ENCODE measurements around the gene CALM1. TPM values are rescaled to one million over a fixed set of nuclear protein-coding genes. Genes with fewer than 3 reads are reported as not detected.

The CALM1 gene
- total RNA-seq, 1 donor from 2014 or later = 590 TPM

- peaks cover 6% of the 10 kb centered on the region for H3K27me3 Mint-ChIP-seq (ENCODE audit: unreplicated experiment)
- no peak for TF ChIP-seq CTCF (IDR thresholded peaks at IDR 0.05; ENCODE audit: partially characterized antibody, unreplicated experiment)
- peaks cover 12% of the 10 kb centered on the region for H3K4me1 Mint-ChIP-seq (ENCODE audit: low read depth, unreplicated experiment)
- no peak overlapping the region for H3K4me3 Mint-ChIP-seq (ENCODE audit: unreplicated experiment)
- H3K27ac Mint-ChIP-seq (ENCODE audit: unreplicated experiment) = no peak overlapping the region
- H3K36me3 Mint-ChIP-seq (ENCODE audit: unreplicated experiment) = no peaks in the 10 kb centered on the region
- peaks cover 1% of the 10 kb centered on the region for H3K9me3 Mint-ChIP-seq (ENCODE audit: unreplicated experiment)
- DNase-seq = no peak
These were observed 21.2 kb downstream of the CALM1 start for GRCh38 chr14:90418053-90418452.

GRCh38 chr14:90419200-90419599 lies 22.4 kb downstream of the CALM1 start:
- Mint-ChIP-seq H3K27me3 (ENCODE audit: unreplicated experiment) (peaks cover 6% of the 10 kb centered on the region), H3K4me1 (ENCODE audit: low read depth, unreplicated experiment) (peaks cover 15% of the 10 kb centered on the region), H3K4me3 (ENCODE audit: unreplicated experiment) (no peak overlapping the region), H3K36me3 (ENCODE audit: unreplicated experiment) (no peaks in the 10 kb centered on the region), H3K27ac (ENCODE audit: unreplicated experiment) (no peak overlapping the region), H3K9me3 (ENCODE audit: unreplicated experiment) (peaks cover 1% of the 10 kb centered on the region)
- DNase-seq = no peak
- TF ChIP-seq CTCF (IDR thresholded peaks at IDR 0.05; ENCODE audit: partially characterized antibody, unreplicated experiment) = no peak

DNA sequence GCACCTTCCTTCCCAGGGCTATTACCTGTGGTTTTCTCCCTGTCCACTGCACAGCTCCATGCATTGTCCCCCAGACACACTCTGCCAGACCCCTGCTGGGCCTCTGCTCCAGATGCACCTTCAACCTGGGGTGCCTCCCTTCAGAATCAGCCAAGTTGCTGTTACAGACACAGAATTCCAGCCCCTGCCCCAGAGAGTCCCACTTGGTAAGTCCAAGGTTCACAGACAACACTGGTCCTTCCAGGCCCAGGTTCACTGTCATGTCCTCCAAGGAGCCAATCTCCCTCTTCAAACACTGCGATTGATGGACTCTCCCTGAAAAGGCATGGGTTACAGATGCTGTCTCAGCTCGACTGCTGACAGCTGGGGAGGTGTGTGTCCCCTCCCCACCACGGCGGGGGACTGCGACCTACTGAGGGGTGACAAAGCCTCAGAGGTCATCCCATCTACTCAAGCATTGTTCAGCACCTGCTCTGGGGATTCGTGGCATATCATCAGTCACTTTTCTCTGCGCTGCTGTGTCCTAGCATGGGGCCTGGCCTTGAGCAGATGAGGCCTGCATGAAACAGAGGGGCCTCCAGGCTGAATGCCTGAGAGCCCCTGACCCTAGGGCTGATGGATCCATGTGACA lies 24.3 kb downstream of the CALM1 start:
- H3K4me1 Mint-ChIP-seq (ENCODE audit: low read depth, unreplicated experiment) = peaks cover 19% of the 10 kb centered on the region
- H3K36me3 Mint-ChIP-seq (ENCODE audit: unreplicated experiment) = no peaks in the 10 kb centered on the region
- peaks cover 6% of the 10 kb centered on the region for H3K27me3 Mint-ChIP-seq (ENCODE audit: unreplicated experiment)
- no peak overlapping the region for H3K27ac Mint-ChIP-seq (ENCODE audit: unreplicated experiment)
- no peak overlapping the region for H3K4me3 Mint-ChIP-seq (ENCODE audit: unreplicated experiment)
- H3K9me3 Mint-ChIP-seq (ENCODE audit: unreplicated experiment) = peaks cover 1% of the 10 kb centered on the region
- DNase-seq = no peak
- TF ChIP-seq CTCF (IDR thresholded peaks at IDR 0.05; ENCODE audit: partially characterized antibody, unreplicated experiment) = no peak

DNA sequence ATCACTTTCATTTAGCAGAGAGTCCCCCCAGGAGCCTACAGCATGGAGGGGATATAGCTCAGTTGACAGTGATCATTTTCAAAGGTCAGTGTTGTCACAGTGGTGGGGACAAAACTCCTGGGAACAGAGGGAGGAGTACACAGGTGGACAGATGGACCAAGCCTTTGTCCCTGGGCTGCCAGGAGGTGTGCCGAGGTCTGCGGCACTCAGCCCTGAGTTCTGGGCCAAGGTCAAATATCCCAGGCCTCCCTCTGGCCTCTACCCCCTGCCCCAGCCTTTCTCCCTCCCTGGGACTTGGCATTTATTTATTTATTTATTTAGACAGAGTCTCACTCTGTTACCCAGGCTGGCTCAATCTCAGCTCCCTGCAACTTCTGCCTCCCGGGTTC lies 24.8 kb downstream of the CALM1 start:
- no peak overlapping the region for H3K27ac Mint-ChIP-seq (ENCODE audit: unreplicated experiment)
- no peak overlapping the region for H3K4me3 Mint-ChIP-seq (ENCODE audit: unreplicated experiment)
- H3K9me3 Mint-ChIP-seq (ENCODE audit: unreplicated experiment) = peaks cover 1% of the 10 kb centered on the region
- TF ChIP-seq CTCF (IDR thresholded peaks at IDR 0.05; ENCODE audit: partially characterized antibody, unreplicated experiment) = no peak
- no peak for DNase-seq
- H3K27me3 Mint-ChIP-seq (ENCODE audit: unreplicated experiment) = peaks cover 6% of the 10 kb centered on the region
- H3K36me3 Mint-ChIP-seq (ENCODE audit: unreplicated experiment) = peaks cover under 1% of the 10 kb centered on the region
- H3K4me1 Mint-ChIP-seq (ENCODE audit: low read depth, unreplicated experiment) = peaks cover 19% of the 10 kb centered on the region

DNA sequence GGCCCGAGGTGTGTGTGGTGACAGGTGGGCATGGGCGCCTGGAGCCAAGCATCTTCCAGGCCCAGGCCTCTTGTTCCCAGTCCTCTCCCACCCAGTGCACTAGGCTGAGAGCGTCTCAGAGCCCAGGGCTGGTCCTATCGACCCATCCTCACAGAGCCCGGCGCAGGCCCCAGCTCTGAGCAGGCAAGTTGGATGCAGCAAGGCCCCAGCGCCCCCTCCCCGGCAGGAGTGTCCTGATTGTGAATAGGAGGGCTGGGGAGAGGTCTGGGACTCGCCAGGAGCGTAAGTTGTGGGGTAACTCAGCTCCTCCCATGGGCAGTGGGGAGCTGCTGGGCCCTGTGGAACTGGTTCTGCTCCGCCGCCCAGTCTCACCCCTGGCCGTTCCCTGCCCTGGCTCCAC lies 26.3 kb downstream of the CALM1 start:
- peaks cover 22% of the 10 kb centered on the region for H3K4me1 Mint-ChIP-seq (ENCODE audit: low read depth, unreplicated experiment)
- H3K36me3 Mint-ChIP-seq (ENCODE audit: unreplicated experiment) = peaks cover 5% of the 10 kb centered on the region
- no peak for TF ChIP-seq CTCF (IDR thresholded peaks at IDR 0.05; ENCODE audit: partially characterized antibody, unreplicated experiment)
- no peak for DNase-seq
- H3K9me3 Mint-ChIP-seq (ENCODE audit: unreplicated experiment) = peaks cover 1% of the 10 kb centered on the region
- H3K27me3 Mint-ChIP-seq (ENCODE audit: unreplicated experiment) = peaks cover 6% of the 10 kb centered on the region
- H3K27ac Mint-ChIP-seq (ENCODE audit: unreplicated experiment) = no peak overlapping the region
- H3K4me3 Mint-ChIP-seq (ENCODE audit: unreplicated experiment) = no peak overlapping the region

Data from glutamatergic neuron (in vitro differentiated cells).